ENCODE data around the gene AOAH.
"Not testable (repeated sequence)": the region's sequence is repeated elsewhere in the genome, so short reads cannot be mapped to it uniquely, and the experiment has no call there.

AOAH gene

GRCh38 chr7:36654436-36654835, 69.9 kb downstream of the AOAH start:
- DNase-seq, result no peak

DNA sequence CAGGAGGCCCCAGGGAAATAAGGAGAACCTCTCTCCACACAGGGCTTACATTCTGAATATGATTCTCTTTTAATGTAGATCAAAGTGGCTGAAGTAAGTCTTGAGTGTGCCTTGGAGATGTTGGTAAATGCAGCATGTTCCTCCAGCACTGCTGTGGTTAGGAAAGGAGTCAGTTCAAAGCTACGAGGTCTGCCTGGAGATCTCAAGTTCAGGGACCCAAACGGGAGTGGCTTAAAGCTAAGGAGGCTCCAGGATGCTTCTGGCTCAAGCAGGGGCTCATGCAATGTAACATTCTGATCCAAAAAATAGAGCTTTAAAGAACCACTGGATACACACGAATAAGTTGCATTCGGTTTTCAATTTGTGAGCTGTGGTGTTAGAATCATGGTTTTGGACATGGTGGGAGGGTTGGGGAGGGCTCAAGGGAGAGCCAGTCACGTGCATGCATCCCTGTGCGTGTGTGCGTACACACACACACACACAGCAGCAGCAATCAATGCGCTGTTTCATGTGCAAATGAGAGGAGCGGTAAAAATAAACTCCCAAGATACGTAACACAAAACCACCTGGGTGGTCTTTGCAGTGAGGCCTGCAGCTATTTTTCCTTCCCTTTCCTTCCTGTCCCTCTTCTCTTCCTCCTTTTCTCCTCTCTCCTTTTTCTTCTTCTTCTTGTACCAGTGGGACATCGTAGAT, 70.5 kb downstream of the AOAH start:
- no peak for DNase-seq

GRCh38 chr7:36653008-36653662, 71.2 kb downstream of the AOAH start:
- no peak for DNase-seq

GRCh38 chr7:36652431-36652830, 71.9 kb downstream of the AOAH start:
- no peak for DNase-seq

DNA sequence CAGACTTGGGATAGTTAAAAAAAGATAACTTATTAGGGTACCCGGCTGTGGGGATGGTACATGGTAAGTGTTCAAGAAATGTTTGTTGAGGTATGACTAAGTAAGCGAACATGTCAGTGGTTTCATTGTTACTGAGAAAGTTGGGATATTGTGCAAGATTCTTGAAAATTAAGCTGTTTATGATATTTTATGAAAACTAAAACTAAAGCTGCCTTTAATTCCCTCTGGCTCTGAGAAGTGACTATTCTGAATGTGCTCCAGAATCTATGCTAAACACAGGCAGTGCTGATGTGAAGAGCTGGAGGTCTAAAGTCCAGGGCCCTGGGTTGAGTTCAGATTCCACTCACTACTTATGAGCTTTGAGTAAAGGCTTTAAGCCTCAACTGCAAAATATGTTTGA, 72.9 kb downstream of the AOAH start:
- no peak for DNase-seq

- no peak for DNase-seq
These were observed 73.5 kb downstream of the AOAH start for GRCh38 chr7:36650766-36651312.

GRCh38 chr7:36650320-36650719, 74.0 kb downstream of the AOAH start:
- no peak for DNase-seq

DNA sequence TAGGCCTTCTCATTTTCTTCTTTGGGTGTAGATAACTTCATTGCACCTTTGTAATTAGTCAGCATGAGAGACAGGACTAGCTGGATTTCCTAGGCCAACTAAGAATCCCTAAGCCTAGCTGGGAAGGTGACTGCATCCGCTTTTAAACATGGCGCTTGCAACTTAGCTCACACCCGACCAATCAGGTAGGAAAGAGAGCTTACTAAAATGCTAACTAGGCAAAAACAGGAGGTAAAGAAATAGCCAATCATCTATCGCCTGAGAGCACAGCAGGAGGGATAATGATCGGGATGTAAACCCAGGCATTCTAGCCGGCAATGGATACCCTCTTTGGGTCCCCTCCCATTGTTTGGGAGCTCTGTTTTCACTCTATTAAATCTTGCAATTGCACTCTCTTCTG, 75.0 kb downstream of the AOAH start:
- not testable (repeated sequence) for DNase-seq

DNA sequence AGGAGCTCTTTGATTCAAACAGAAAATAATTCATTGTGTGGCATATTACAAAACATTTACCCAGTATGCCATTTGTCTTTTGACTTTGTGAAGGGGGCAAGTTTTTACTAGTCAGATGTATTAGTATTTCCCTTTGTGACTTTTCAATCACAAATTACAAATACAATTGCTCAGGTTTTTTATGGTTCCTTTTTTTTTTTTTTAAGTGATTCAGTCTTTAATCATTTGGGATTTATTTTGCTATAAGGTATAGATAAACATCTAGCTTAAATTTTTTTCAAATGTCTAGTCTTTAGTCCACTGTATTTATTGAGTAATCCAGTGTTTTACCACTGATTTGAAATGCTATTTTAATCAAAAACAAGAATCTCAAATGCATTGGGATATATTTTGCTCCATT, 75.9 kb downstream of the AOAH start:
- no peak for DNase-seq

DNA sequence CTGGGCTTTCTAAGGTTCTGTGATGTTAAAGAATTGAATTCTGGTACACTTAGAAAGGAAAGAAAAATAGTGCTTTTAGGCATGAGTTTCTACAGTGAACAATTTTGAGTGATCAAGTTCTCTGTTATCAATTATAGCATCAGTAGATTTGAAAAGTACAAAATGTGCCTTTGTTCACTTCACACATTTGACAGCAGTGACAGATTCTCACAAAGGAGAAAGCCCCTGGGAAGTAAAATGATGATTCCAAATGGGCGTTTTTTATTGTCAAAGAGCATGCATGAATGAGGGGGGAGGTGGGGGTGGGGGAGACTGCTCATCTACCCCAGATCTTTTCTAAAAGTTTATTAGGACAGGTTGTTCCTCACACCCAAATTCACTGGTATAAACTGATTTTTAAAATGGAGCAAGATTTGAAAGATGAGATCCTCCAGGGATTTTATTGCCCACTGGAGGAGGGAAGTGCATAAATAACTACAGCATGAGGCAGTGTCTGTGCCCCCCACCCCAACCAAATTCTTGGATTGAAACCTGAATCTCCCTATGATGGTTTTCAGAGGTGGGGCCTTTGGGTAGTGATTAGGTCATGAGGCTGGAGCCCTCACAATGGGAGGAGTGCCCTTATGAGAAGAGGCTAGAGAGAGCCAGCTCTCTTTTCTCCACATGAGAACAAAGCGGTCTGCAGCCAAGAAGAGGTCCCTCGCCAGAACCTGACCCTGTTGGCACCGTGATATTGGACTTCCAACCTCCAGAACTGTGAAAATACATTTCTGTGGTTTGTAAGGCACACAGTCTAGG, 79.5 kb downstream of the AOAH start:
- DNase-seq, result no peak

- DNase-seq, result no peak
These were observed 81.9 kb downstream of the AOAH start for GRCh38 chr7:36642414-36642813.

DNA sequence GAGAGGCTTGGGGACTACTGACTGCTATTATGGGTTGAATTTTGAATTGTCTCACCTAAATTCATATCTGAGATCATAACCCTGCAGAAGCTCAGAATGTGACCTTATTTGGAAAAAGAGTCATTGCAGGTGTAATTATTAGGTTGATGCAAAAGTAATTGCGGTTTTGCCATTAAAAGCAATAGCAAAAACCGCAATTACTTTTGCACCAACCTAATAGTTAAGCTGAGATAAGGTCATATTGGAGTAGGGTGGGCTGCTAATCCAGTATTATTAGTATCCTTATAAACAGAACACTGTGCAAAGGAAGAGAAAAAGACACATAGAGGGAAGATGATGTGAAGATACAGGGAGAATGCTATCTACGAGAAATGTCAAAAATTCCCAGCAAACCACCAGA, 82.3 kb downstream of the AOAH start:
- DNase-seq, result no peak

GRCh38 chr7:36640682-36641081, 83.6 kb downstream of the AOAH start:
- DNase-seq, result no peak

DNA sequence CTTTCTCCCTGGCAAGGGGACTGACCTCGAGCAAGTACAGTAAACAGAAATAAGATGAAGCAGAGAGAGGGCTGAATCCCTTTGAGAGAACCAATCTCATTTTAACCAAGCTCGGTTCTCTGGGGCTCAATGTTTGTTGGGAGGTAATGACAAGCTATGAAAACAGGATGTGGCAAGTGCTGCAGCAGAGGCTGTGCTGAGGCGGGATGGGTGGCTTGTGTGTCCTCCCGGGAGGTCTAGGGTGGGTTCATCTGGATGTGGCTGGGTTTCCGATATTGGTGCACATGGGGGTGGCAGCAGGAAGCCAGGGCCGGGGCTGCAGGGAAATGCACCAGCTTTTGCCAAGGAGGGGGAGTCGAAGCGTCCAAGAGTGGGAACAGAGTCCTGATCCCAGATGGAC, 84.5 kb downstream of the AOAH start:
- no peak for DNase-seq

- DNase-seq, result no peak
These were observed 85.6 kb downstream of the AOAH start for GRCh38 chr7:36638586-36639263.

GRCh38 chr7:36638140-36638539, 86.2 kb downstream of the AOAH start:
- no peak for DNase-seq

- DNase-seq, result no peak
These were observed 86.9 kb downstream of the AOAH start for GRCh38 chr7:36637417-36637816.

- no peak for DNase-seq
These were observed 88.2 kb downstream of the AOAH start for GRCh38 chr7:36636126-36636525.

GRCh38 chr7:36635091-36635490, 89.2 kb downstream of the AOAH start:
- DNase-seq, result no peak

GRCh38 chr7:36633377-36633776, 90.9 kb downstream of the AOAH start:
- DNase-seq, result no peak

GRCh38 chr7:36630112-36630650, 94.1 kb downstream of the AOAH start:
- no peak for DNase-seq

DNA sequence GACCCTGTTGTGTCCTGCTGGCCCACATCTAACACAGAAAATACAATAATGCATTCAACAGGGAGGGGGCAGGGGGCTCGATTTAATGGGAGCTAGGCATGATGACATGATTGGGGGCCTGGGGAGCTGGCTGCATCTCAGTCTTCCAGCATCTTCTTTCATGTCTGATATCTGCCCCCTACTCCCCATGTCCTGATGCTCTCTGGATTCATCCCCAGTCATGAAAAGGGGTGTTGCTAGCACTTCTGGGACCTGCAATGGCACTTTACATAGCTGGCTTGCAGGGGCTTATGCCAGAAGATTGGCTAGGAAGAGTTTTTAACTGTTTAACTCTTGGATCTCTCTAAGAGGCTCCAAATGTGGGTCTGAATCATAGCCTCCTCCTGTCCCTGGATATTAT, 94.9 kb downstream of the AOAH start:
- no peak for DNase-seq

DNA sequence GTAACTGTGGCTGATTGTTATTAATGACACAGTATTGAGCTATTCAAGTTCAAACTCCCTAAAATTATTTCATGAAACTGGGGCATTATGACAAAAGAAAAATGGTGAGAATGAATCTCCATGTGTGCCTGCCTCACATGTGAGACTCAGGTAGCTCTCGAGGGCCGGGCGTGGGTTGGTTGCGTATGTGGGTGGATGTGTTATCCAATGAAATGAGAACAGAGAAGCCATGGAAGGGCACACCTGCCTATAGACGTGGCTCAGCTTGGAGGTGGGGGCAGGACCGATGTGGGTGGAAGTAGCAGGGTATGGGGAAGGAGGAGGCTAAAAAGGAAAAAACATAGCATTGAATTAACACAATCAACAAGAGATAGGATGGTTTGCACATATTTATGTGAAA, 96.5 kb downstream of the AOAH start:
- DNase-seq, result no peak

Data from stimulated activated CD4-positive, alpha-beta T cell treated with anti-CD3 and anti-CD28 coated beads, Interleukin-4, amount 100 ng/mL, for 1 hour (primary cell).